Measurements from ENCODE around the gene RNF166.

DNA sequence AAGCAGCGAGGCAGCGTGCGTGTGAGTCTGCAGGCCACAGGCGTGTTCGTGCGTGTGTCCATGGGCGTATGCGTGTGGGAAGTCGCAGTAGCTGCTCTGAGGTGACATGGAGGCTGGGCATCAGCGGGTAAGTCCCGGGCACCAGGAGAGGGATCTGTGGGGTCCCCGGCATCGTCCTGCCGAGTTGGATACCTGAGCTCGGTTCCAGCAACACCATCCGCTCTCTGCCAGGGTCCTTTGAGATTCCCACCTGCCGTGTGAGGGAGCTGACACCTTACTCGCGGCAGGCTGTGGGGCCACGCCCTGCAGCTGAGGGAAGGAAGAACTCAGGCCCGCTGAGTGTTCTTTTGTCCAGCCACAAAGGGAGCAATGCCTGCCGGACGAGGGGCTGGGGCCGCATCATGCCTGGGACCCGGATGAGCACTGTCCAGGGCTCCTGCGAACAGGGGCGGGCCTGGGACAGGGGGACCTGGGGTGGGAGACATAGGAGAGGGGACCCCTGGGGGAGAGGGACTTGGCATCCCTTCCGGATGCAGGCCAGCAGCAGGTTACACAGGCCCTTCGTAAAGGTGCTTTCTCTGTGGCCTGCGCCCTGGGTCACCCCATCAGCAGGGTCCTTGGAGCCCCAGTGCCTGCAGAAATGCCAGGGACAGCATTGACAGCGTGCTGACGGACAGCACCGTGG, 14.9 kb downstream of the RNF166 start:
- TF ChIP-seq, protein P1, sequence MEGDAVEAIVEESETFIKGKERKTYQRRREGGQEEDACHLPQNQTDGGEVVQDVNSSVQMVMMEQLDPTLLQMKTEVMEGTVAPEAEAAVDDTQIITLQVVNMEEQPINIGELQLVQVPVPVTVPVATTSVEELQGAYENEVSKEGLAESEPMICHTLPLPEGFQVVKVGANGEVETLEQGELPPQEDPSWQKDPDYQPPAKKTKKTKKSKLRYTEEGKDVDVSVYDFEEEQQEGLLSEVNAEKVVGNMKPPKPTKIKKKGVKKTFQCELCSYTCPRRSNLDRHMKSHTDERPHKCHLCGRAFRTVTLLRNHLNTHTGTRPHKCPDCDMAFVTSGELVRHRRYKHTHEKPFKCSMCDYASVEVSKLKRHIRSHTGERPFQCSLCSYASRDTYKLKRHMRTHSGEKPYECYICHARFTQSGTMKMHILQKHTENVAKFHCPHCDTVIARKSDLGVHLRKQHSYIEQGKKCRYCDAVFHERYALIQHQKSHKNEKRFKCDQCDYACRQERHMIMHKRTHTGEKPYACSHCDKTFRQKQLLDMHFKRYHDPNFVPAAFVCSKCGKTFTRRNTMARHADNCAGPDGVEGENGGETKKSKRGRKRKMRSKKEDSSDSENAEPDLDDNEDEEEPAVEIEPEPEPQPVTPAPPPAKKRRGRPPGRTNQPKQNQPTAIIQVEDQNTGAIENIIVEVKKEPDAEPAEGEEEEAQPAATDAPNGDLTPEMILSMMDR (IDR thresholded peaks at IDR 0.05): no peak
- no peak for TF ChIP-seq POLR2A (IDR thresholded peaks at IDR 0.05)
- TF ChIP-seq POLR2AphosphoS5 (IDR thresholded peaks at IDR 0.05): no peak

Measured in prostate gland (tissue), 2 donors.